ENCODE results near the gene HOXA2. TPM values are rescaled to one million over a fixed set of nuclear protein-coding genes. Genes with fewer than 3 reads are reported as not detected.

Gene HOXA2
- total and polyA plus RNA-seq, 4 donors, result 0.05 to 0.13 (median 0.08) TPM

DNA sequence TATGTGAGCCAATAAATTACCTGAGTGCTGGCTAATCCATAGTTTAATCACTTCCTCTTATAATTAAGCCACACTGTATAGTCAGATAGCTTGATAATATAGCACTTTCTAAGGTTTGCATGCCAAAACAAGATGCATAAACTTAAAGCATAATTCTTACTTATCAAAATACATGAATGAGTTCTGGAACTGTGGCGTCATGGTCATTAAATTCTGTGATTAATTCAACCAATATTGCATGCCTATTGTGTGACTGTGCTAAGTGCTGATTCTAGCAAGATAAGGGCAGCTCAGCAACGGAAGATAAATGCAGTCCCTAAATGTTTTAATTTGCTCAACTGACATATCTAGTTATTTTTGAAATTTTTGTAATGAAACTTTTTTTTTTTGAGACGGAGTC is 36.3 kb downstream of the HOXA2 start:
- Histone ChIP-seq H3K36me3 (ENCODE audit: control insufficient read depth in 4 of 4, insufficient read depth in 3 of 4, low read depth in 1 of 4, low read length in 3 of 4) (no peaks in the 10 kb centered on the region), H3K9me3 (ENCODE audit: control insufficient read depth in 4 of 4, low read length in 3 of 4) (no peaks in the 10 kb centered on the region), H3K4me1 (ENCODE audit: control insufficient read depth in 4 of 4, insufficient read depth in 4 of 4, low read length in 3 of 4) (no peaks in the 10 kb centered on the region), H3K4me3 (ENCODE audit: low read depth in 1 of 3, low read length in 3 of 3) (no peak overlapping the region), H3K27ac (ENCODE audit: low read depth in 1 of 2, low read length in 2 of 2) (no peak overlapping the region), H3K9ac (ENCODE audit: low read depth in 1 of 2, low read length in 2 of 2) (no peak overlapping the region), H3K27me3 (ENCODE audit: control insufficient read depth in 4 of 4, insufficient read depth in 4 of 4, low read length in 3 of 4) (no peaks in the 10 kb centered on the region)
- no peak for DNase-seq (ENCODE audit: low spot score)
- 82% methylated on average over 3 of the region's 3 CpGs for WGBS
- TF ChIP-seq JUND (IDR thresholded peaks at IDR 0.05) (no peak), RAD21 (IDR thresholded peaks at IDR 0.05) (no peak), HNF4A (conservative IDR thresholded peaks at IDR 0.05) (no peak)

DNA sequence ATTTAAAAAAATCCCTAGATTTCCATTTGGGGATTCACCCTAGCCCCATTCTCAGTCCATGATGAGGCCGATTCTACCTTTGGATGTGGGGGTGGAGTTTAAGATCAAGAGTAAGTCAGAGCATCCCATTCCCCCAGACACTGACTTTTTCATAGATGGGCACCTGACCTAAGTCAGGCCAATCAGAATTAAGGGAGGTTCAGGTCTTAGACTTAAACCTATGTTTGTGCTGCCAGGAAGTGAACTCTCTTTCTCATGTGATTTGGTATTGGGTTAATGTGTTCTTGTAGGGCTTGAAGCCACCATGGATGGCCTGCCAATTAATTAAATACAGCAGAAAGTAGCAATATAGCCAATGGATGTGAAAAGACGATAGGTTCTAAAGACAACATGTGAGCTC is 36.8 kb downstream of the HOXA2 start:
- no peaks in the 10 kb centered on the region for H3K9me3 ChIP-seq (ENCODE audit: control insufficient read depth in 4 of 4, low read length in 3 of 4)
- no peak overlapping the region for H3K27ac ChIP-seq (ENCODE audit: low read depth in 1 of 2, low read length in 2 of 2)
- H3K36me3 ChIP-seq (ENCODE audit: control insufficient read depth in 4 of 4, insufficient read depth in 3 of 4, low read depth in 1 of 4, low read length in 3 of 4), result no peaks in the 10 kb centered on the region
- H3K27me3 ChIP-seq (ENCODE audit: control insufficient read depth in 4 of 4, insufficient read depth in 4 of 4, low read length in 3 of 4), result no peaks in the 10 kb centered on the region
- no peak overlapping the region for H3K9ac ChIP-seq (ENCODE audit: low read depth in 1 of 2, low read length in 2 of 2)
- DNase-seq (ENCODE audit: low spot score), result no peak
- no peak for TF ChIP-seq EGR1 (IDR thresholded peaks at IDR 0.05; ENCODE audit: low read depth in 2 of 2)
- TF ChIP-seq, protein P1, sequence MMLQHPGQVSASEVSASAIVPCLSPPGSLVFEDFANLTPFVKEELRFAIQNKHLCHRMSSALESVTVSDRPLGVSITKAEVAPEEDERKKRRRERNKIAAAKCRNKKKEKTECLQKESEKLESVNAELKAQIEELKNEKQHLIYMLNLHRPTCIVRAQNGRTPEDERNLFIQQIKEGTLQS (IDR thresholded peaks at IDR 0.05), result no peak
- TF ChIP-seq, protein P2, sequence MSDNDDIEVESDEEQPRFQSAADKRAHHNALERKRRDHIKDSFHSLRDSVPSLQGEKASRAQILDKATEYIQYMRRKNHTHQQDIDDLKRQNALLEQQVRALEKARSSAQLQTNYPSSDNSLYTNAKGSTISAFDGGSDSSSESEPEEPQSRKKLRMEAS (IDR thresholded peaks at IDR 0.05), result no peak
- no peak for TF ChIP-seq FOXA1 (IDR thresholded peaks at IDR 0.05)
- TF ChIP-seq FOXA2 (IDR thresholded peaks at IDR 0.05), result no peak
- no peak for TF ChIP-seq TAF1 (conservative IDR thresholded peaks at IDR 0.05)
- TF ChIP-seq GABPA (IDR thresholded peaks at IDR 0.05 in 1 of 2, conservative IDR thresholded peaks at IDR 0.05 in 1 of 2), result no peak
- TF ChIP-seq CTCF (IDR thresholded peaks at IDR 0.05; ENCODE audit: low read depth, low read length, missing input control), result no peak
- no peak for TF ChIP-seq REST (IDR thresholded peaks at IDR 0.05)
- TF ChIP-seq ZBTB33 (IDR thresholded peaks at IDR 0.05), result no peak
- TF ChIP-seq HNF4G (IDR thresholded peaks at IDR 0.05), result no peak
- no peak for TF ChIP-seq NR2F2 (IDR thresholded peaks at IDR 0.05)
- TF ChIP-seq RAD21 (IDR thresholded peaks at IDR 0.05), result no peak
- no peak for TF ChIP-seq SP1 (IDR thresholded peaks at IDR 0.05)
- TF ChIP-seq JUND (IDR thresholded peaks at IDR 0.05), result no peak
- no peak for TF ChIP-seq HNF4A (conservative IDR thresholded peaks at IDR 0.05)
- TF ChIP-seq YY1 (IDR thresholded peaks at IDR 0.05), result no peak
- no peak for TF ChIP-seq RXRA (IDR thresholded peaks at IDR 0.05)
- no peaks in the 10 kb centered on the region for H3K4me1 ChIP-seq (ENCODE audit: control insufficient read depth in 4 of 4, insufficient read depth in 4 of 4, low read length in 3 of 4)
- 87% methylated on average over 2 of the region's 2 CpGs for WGBS
- H3K4me3 ChIP-seq (ENCODE audit: low read depth in 1 of 3, low read length in 3 of 3), result no peak overlapping the region
